ENCODE measurements around the gene APOB.

- TF ChIP-seq, protein P1, sequence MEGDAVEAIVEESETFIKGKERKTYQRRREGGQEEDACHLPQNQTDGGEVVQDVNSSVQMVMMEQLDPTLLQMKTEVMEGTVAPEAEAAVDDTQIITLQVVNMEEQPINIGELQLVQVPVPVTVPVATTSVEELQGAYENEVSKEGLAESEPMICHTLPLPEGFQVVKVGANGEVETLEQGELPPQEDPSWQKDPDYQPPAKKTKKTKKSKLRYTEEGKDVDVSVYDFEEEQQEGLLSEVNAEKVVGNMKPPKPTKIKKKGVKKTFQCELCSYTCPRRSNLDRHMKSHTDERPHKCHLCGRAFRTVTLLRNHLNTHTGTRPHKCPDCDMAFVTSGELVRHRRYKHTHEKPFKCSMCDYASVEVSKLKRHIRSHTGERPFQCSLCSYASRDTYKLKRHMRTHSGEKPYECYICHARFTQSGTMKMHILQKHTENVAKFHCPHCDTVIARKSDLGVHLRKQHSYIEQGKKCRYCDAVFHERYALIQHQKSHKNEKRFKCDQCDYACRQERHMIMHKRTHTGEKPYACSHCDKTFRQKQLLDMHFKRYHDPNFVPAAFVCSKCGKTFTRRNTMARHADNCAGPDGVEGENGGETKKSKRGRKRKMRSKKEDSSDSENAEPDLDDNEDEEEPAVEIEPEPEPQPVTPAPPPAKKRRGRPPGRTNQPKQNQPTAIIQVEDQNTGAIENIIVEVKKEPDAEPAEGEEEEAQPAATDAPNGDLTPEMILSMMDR (IDR thresholded peaks at IDR 0.05; ENCODE audit: low read depth, low read length, poor library complexity, severe bottlenecking): no peak
- TF ChIP-seq EZH2phosphoT487 (IDR thresholded peaks at IDR 0.05; ENCODE audit: borderline replicate concordance, low read length): no peak
Measured at GRCh38 chr2:20986024-20986939, 57.6 kb downstream of the APOB start.

Data from DOHH2 (cell line).